Measurements from ENCODE around the gene KSR1. TPM values are rescaled to one million over a fixed set of nuclear protein-coding genes. Genes with fewer than 3 reads are reported as not detected.

The KSR1 gene
- total RNA-seq, 3 donors from 2014 or later, result 52.1 to 63.5 (median 56.8) TPM

- peaks cover 18% of the 10 kb centered on the region for H3K4me1 Mint-ChIP-seq (ENCODE audit: low read depth)
- H3K27me3 Mint-ChIP-seq (ENCODE audit: low read depth), result no peaks in the 10 kb centered on the region
- no peak for ATAC-seq
Observed at GRCh38 chr17:27538156-27538955, 82.1 kb downstream of the KSR1 start.

DNA sequence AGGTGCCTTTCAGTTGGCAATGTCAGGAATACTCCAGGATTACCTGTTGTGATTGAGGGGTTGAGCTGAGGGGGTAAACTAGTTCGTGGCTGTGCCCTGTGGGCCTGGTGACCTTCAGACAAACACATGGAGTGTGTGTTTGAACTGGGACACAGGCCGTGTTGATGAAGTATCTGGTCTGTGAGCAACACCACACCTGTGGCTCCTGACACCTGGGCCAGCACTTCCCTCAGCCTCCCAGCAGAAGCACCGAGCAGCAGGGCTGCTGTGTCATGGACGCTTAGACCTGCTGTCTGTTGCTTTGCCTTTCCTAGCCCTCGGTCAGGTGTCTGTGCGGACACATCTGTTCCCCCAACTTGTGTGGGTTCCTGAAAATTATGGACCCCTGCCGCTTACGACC lies 82.9 kb downstream of the KSR1 start:
- Mint-ChIP-seq H3K4me1 (ENCODE audit: low read depth) (peaks cover 25% of the 10 kb centered on the region), H3K36me3 (ENCODE audit: insufficient read depth) (no peaks in the 10 kb centered on the region), H3K27me3 (ENCODE audit: low read depth) (no peaks in the 10 kb centered on the region), H3K4me3 (no peak overlapping the region), H3K9me3 (no peaks in the 10 kb centered on the region)
- no peak for ATAC-seq
- DNase-seq, result no peak

More at GRCh38 chr17:27538156-27538955, 82.1 kb downstream of the KSR1 start:
- no peak for DNase-seq
- H3K9me3 Mint-ChIP-seq, result no peaks in the 10 kb centered on the region
- H3K36me3 Mint-ChIP-seq (ENCODE audit: insufficient read depth), result no peaks in the 10 kb centered on the region
- H3K4me3 Mint-ChIP-seq, result no peak overlapping the region

DNA sequence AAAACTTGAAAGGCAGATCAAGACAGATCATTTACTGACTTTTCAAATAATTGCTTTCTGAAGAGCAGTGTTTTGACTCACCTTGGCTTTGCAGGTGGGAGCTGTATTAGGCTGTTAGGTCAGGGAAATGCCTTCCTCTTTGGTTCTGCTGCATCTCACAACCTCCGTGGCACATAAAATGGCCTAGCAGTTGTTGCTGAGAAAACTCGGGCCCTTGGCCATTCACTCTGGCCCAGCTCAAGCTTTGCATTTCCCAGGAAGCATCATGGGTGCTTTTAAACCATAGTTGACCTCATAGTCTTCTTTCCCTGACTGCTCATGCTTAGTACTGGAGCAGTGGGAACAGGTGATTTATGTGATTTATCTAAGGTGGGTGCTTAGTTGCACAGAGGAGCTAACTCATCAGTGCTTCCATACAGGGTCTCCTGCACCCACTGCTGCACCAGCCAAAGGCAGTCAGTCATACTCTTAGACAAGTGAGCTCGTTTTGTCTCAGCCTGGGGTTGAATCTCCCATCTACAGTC lies 83.6 kb downstream of the KSR1 start:
- H3K36me3 Mint-ChIP-seq (ENCODE audit: insufficient read depth), result no peaks in the 10 kb centered on the region
- no peak for ATAC-seq
- H3K4me1 Mint-ChIP-seq (ENCODE audit: low read depth), result peaks cover 32% of the 10 kb centered on the region
- H3K27me3 Mint-ChIP-seq (ENCODE audit: low read depth), result no peaks in the 10 kb centered on the region
- H3K4me3 Mint-ChIP-seq, result no peak overlapping the region
- H3K9me3 Mint-ChIP-seq, result no peaks in the 10 kb centered on the region
- no peak for DNase-seq

DNA sequence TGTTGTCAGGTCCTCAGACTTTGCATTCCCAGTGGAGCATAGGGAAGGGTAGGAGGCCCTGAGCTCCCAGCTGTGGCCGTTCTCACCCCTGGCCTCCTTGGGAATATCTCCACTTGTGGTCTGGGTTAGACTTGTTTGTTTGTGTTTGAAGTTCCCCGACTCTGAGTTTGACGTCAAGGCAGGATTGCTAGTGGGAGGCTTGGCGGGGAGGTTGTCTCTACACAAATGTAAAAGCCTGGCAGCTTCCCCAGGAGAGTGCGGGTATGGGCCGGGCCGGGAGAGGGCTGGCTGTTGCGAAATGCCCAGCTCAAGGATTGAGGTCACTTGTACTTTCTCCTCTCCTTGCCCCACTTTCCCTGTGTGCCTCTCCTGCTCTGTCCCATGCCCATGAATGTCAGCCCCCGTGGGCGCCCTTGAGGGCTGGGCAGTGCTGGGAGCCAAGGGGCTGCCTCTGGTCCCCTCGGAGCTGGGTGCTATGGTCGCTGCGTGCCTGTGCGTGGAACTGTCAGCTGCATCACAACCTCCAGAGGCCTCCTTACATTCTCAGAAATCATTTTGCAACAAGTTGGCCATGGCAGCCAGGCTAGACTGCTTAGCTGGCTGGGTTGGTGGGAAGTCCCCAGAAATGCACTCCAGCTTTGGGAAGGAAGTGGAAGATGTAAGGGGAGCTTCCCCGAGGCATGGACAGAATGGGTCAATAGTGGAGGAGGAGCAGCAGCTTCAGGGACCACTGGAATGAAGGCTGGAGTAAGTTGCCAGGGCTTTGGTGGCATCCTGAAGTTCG lies 84.3 kb downstream of the KSR1 start:
- H3K4me3 Mint-ChIP-seq, result no peak overlapping the region
- no peaks in the 10 kb centered on the region for H3K9me3 Mint-ChIP-seq
- H3K4me1 Mint-ChIP-seq (ENCODE audit: low read depth), result peaks cover 39% of the 10 kb centered on the region
- ATAC-seq (no peak), DNase-seq (no peak)
- no peaks in the 10 kb centered on the region for H3K27me3 Mint-ChIP-seq (ENCODE audit: low read depth)
- H3K36me3 Mint-ChIP-seq (ENCODE audit: insufficient read depth), result no peaks in the 10 kb centered on the region

GRCh38 chr17:27541301-27542023 lies 85.2 kb downstream of the KSR1 start:
- peaks cover 48% of the 10 kb centered on the region for H3K4me1 Mint-ChIP-seq (ENCODE audit: low read depth)
- no peaks in the 10 kb centered on the region for H3K9me3 Mint-ChIP-seq
- H3K36me3 Mint-ChIP-seq (ENCODE audit: insufficient read depth), result no peaks in the 10 kb centered on the region
- DNase-seq (no peak), ATAC-seq (no peak)
- H3K27me3 Mint-ChIP-seq (ENCODE audit: low read depth), result no peaks in the 10 kb centered on the region
- no peak overlapping the region for H3K4me3 Mint-ChIP-seq

DNA sequence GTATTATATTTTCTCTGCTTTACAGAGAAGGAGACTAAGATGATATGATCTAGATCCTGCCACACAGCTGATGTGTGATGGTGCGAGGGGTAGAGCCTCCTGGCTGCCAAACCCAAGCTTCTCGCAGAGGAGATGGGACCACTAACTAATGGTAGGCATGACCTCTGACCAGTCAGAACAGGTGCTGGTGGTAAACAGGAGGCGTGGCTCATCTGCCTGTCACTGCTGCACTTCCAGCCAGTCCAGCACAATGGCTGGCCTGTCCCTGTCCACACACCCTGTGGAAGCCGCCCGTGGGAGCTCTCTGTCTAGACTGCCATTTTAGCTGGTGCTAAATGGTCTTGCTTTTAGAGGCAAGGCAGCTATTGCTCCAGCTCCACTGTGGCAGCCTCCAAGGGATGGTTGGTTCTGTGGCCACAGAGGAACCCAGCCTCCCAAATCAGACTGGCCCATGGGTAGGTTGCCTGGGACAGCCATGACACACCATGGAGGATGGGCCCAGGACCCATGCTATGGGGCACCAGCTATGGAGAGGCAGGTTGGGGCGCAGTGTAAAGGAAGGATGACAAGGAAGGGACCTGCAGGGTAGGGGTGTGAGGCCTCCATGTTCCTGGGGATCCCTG lies 86.7 kb downstream of the KSR1 start:
- peaks cover 56% of the 10 kb centered on the region for H3K4me1 Mint-ChIP-seq (ENCODE audit: low read depth)
- ATAC-seq (no peak), DNase-seq (no peak)
- H3K36me3 Mint-ChIP-seq (ENCODE audit: insufficient read depth), result no peaks in the 10 kb centered on the region
- H3K9me3 Mint-ChIP-seq, result no peaks in the 10 kb centered on the region
- no peak overlapping the region for H3K4me3 Mint-ChIP-seq
- no peaks in the 10 kb centered on the region for H3K27me3 Mint-ChIP-seq (ENCODE audit: low read depth)

GRCh38 chr17:27543464-27543856 lies 87.2 kb downstream of the KSR1 start:
- ATAC-seq (no peak), DNase-seq (no peak)
- Mint-ChIP-seq H3K36me3 (ENCODE audit: insufficient read depth) (no peaks in the 10 kb centered on the region), H3K4me1 (ENCODE audit: low read depth) (peaks cover 56% of the 10 kb centered on the region), H3K9me3 (no peaks in the 10 kb centered on the region), H3K27me3 (ENCODE audit: low read depth) (no peaks in the 10 kb centered on the region), H3K4me3 (no peak overlapping the region)

- DNase-seq (no peak), ATAC-seq (no peak)
- Mint-ChIP-seq H3K27me3 (ENCODE audit: low read depth) (no peaks in the 10 kb centered on the region), H3K4me1 (ENCODE audit: low read depth) (peaks cover 56% of the 10 kb centered on the region), H3K4me3 (peak overlapping the region; percentile 13), H3K36me3 (ENCODE audit: insufficient read depth) (no peaks in the 10 kb centered on the region), H3K9me3 (no peaks in the 10 kb centered on the region)
Observed at GRCh38 chr17:27543958-27544349, 87.7 kb downstream of the KSR1 start.

DNA sequence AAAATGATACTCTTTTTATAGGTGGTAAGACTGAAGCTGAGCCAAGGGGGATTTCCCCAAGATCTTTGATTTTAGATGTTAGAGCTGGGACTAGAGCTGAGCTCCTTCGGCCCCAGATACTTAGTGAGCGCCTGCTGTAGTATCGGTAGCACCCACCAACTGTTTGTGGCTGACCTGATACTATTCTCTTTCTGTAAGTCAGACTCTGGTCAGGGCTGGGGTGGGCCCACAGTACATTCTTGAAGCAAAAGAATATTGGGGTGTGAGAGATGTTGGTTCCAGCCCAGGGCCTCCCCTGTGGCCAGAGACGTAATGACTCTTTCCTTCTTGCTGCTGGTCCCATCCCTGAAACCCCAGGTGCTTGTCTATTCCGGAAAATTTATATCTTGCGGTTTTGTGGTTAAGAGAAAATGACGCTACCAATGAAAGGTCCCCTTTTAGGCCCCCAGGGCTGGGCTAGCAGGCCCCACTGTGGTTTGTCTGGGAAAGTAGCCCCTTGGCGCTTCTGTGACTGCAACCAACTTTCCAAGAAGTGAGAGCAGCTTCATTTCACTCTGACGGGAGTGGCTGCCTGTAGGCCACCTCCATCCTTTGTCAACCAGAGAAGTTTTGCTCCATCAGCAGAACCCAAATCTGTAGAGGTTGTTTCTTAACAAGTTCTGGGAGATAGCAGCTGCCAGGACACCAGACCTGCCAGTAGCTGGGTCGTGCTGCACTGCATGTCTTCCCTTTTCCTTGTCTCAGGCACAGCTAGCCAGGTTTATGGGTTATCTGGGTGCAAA lies 88.3 kb downstream of the KSR1 start:
- no peaks in the 10 kb centered on the region for H3K27me3 Mint-ChIP-seq (ENCODE audit: low read depth)
- ATAC-seq (peak; percentile 82 to 84), DNase-seq (no peak)
- H3K4me3 Mint-ChIP-seq, result peak overlapping the region; percentile 61
- H3K36me3 Mint-ChIP-seq (ENCODE audit: insufficient read depth), result no peaks in the 10 kb centered on the region
- H3K4me1 Mint-ChIP-seq (ENCODE audit: low read depth), result peaks cover 53% of the 10 kb centered on the region
- H3K9me3 Mint-ChIP-seq, result no peaks in the 10 kb centered on the region

DNA sequence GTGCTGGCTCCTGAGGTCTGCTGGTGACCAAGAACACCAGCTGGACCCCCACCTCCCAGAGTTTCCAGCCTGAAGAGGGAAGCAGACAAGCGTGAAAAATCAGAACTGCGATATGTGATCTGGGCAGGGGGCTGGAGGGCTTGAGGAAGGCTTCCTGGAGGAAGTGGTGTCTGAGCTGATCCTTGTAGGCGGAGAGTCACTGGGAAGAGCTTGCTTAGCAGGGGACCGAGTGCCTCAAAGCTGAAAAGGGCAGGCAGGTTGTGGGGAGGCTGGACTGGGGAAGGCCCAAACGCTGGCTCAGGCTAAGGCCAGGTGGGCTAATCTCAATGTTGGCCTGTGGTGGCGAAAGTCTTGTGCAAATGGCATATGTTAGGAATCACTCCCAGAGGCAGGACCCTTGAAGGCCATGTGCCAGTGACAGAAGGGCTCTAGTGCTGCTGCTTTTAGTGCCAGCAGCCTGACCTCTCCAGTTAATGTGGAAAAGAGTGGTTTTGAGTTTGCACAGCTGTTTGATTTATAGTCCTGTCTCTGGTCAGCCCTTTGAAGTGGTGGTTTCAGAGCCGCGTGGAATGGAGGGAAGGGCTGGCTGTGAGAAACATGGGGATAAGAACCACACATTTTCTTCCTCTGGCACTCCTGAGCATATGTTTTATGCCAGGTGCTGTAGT lies 89.4 kb downstream of the KSR1 start:
- H3K4me3 Mint-ChIP-seq, result no peak overlapping the region

GRCh38 chr17:27546624-27547300 lies 90.5 kb downstream of the KSR1 start:
- Mint-ChIP-seq H3K27me3 (ENCODE audit: low read depth) (no peaks in the 10 kb centered on the region), H3K36me3 (ENCODE audit: insufficient read depth) (peaks cover 7% of the 10 kb centered on the region), H3K4me3 (no peak overlapping the region), H3K9me3 (no peaks in the 10 kb centered on the region), H3K4me1 (ENCODE audit: low read depth) (peaks cover 46% of the 10 kb centered on the region)
- DNase-seq, result no peak
- no peak for ATAC-seq

More for the DNA sequence above, 89.4 kb downstream of the KSR1 start:
- no peaks in the 10 kb centered on the region for H3K9me3 Mint-ChIP-seq
- no peak for DNase-seq
- H3K4me1 Mint-ChIP-seq (ENCODE audit: low read depth), result peaks cover 53% of the 10 kb centered on the region
- no peak for ATAC-seq
- H3K27me3 Mint-ChIP-seq (ENCODE audit: low read depth), result no peaks in the 10 kb centered on the region
- H3K36me3 Mint-ChIP-seq (ENCODE audit: insufficient read depth), result no peaks in the 10 kb centered on the region

- Mint-ChIP-seq H3K9me3 (no peaks in the 10 kb centered on the region), H3K36me3 (ENCODE audit: insufficient read depth) (peaks cover 11% of the 10 kb centered on the region), H3K27me3 (ENCODE audit: low read depth) (no peaks in the 10 kb centered on the region), H3K4me1 (ENCODE audit: low read depth) (peaks cover 47% of the 10 kb centered on the region), H3K4me3 (no peak overlapping the region)
- DNase-seq, result no peak
- no peak for ATAC-seq
Observed at GRCh38 chr17:27547301-27547683, 91.0 kb downstream of the KSR1 start.
